ENCODE measurements around the gene S100A6.

The S100A6 gene

GRCh38 chr1:153527683-153528040 lies 8.1 kb downstream of the S100A6 start:
- Histone ChIP-seq H3K79me2 (ENCODE audit: insufficient read depth, low read length) (no peaks in the 10 kb centered on the region), H3K9me2 (replicated peaks; ENCODE audit: insufficient read depth, low read length) (no peaks in the 10 kb centered on the region), H3K4me3 (ENCODE audit: insufficient read depth, low read length, poor library complexity, severe bottlenecking) (no peak overlapping the region), H3K27ac (ENCODE audit: low read depth, low read length) (no peak overlapping the region), H3F3A (ENCODE audit: insufficient read depth) (no peaks in the 10 kb centered on the region), H3K9me3 (ENCODE audit: insufficient read depth, low read length) (no peaks in the 10 kb centered on the region), H3K4me2 (ENCODE audit: low read depth, low read length, poor library complexity, severe bottlenecking) (no peak overlapping the region), H3K9ac (ENCODE audit: low read length) (no peak overlapping the region), H2AFZ (ENCODE audit: low read depth, low read length, severe bottlenecking) (no peak overlapping the region), H4K20me1 (ENCODE audit: low read depth, low read length) (no peaks in the 10 kb centered on the region), H3K36me3 (ENCODE audit: low read length) (no peaks in the 10 kb centered on the region), H3K27me3 (ENCODE audit: low read length) (no peaks in the 10 kb centered on the region)
- TF ChIP-seq CTCF (IDR thresholded peaks at IDR 0.05; ENCODE audit: insufficient read depth, low read length, poor library complexity, severe bottlenecking) = no peak

GRCh38 chr1:153527023-153527682 lies 8.6 kb downstream of the S100A6 start:
- no peak overlapping the region for H2AFZ ChIP-seq (ENCODE audit: low read depth, low read length, severe bottlenecking)
- no peaks in the 10 kb centered on the region for H3F3A ChIP-seq (ENCODE audit: insufficient read depth)
- H3K9me3 ChIP-seq (ENCODE audit: insufficient read depth, low read length) = no peaks in the 10 kb centered on the region
- no peaks in the 10 kb centered on the region for H3K27me3 ChIP-seq (ENCODE audit: low read length)
- H3K79me2 ChIP-seq (ENCODE audit: insufficient read depth, low read length) = no peaks in the 10 kb centered on the region
- no peaks in the 10 kb centered on the region for H3K9me2 ChIP-seq (replicated peaks; ENCODE audit: insufficient read depth, low read length)
- H3K36me3 ChIP-seq (ENCODE audit: low read length) = no peaks in the 10 kb centered on the region
- TF ChIP-seq CTCF (IDR thresholded peaks at IDR 0.05; ENCODE audit: insufficient read depth, low read length, poor library complexity, severe bottlenecking) = no peak
- TF ChIP-seq EZH2phosphoT487 (conservative IDR thresholded peaks at IDR 0.05; ENCODE audit: low read length) = no peak
- H3K9ac ChIP-seq (ENCODE audit: low read length) = no peak overlapping the region
- no peak overlapping the region for H3K4me3 ChIP-seq (ENCODE audit: insufficient read depth, low read length, poor library complexity, severe bottlenecking)
- no peaks in the 10 kb centered on the region for H4K20me1 ChIP-seq (ENCODE audit: low read depth, low read length)
- H3K4me2 ChIP-seq (ENCODE audit: low read depth, low read length, poor library complexity, severe bottlenecking) = no peak overlapping the region
- no peak overlapping the region for H3K27ac ChIP-seq (ENCODE audit: low read depth, low read length)

DNA sequence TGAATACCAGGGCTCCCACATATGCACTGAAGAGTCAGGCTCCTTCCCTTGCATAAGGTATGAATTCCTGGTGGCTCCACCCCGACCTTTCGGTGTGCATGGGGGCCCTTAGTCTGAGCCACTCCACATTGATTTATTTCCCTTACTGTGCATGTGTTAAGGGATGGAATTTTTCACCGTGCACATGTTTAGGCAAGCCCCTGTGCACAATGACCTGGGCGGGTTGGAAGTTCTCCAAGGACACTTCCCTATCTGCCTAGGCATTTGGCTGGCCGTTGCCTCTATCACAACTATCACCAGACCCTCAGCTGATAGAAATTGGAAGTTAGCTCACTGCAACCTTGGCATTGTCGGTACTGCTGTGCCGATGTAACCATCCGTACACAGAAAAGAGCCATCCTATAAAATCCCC lies 9.7 kb downstream of the S100A6 start:
- H3K79me2 ChIP-seq (ENCODE audit: insufficient read depth, low read length) = no peaks in the 10 kb centered on the region
- H3K4me3 ChIP-seq (ENCODE audit: insufficient read depth, low read length, poor library complexity, severe bottlenecking) = no peak overlapping the region
- H2AFZ ChIP-seq (ENCODE audit: low read depth, low read length, severe bottlenecking) = no peak overlapping the region
- H3K9me3 ChIP-seq (ENCODE audit: insufficient read depth, low read length) = no peaks in the 10 kb centered on the region
- H3K27me3 ChIP-seq (ENCODE audit: low read length) = no peaks in the 10 kb centered on the region
- no peaks in the 10 kb centered on the region for H4K20me1 ChIP-seq (ENCODE audit: low read depth, low read length)
- H3F3A ChIP-seq (ENCODE audit: insufficient read depth) = no peaks in the 10 kb centered on the region
- H3K36me3 ChIP-seq (ENCODE audit: low read length) = no peaks in the 10 kb centered on the region
- H3K4me2 ChIP-seq (ENCODE audit: low read depth, low read length, poor library complexity, severe bottlenecking) = no peak overlapping the region
- H3K9ac ChIP-seq (ENCODE audit: low read length) = no peak overlapping the region
- TF ChIP-seq EZH2phosphoT487 (conservative IDR thresholded peaks at IDR 0.05; ENCODE audit: low read length) (no peak), CTCF (IDR thresholded peaks at IDR 0.05; ENCODE audit: insufficient read depth, low read length, poor library complexity, severe bottlenecking) (no peak)
- H3K27ac ChIP-seq (ENCODE audit: low read depth, low read length) = no peak overlapping the region
- no peaks in the 10 kb centered on the region for H3K9me2 ChIP-seq (replicated peaks; ENCODE audit: insufficient read depth, low read length)
